Measurements from ENCODE around the gene TAOK3. TPM values are rescaled to one million over a fixed set of nuclear protein-coding genes. Genes with fewer than 3 reads are reported as not detected.

Gene TAOK3
- polyA plus RNA-seq, 1 experiment, result 56.4 TPM

GRCh38 chr12:118346895-118347294, 25.8 kb downstream of the TAOK3 start:
- POLR2A ChIA-PET, result interaction anchor here (0.8 kb wide), 1 partner anchor 105 kb away, joined by 3 read pairs; no protein-coding TSS in a partner anchor
- no peaks in the 10 kb centered on the region; the same call in 1 of the 2 replicates for H3K9me3 ChIP-seq (ENCODE audit: control insufficient read depth, insufficient read depth, low read length)
- no peak for DNase-seq (ENCODE audit: low read depth, low spot score)
- CTCF ChIA-PET, result interaction anchor here (0.9 to 1.2 kb wide), 3 partner anchors 11 to 31 kb away, joined by 3 to 9 read pairs (median 3); partner anchors contain the start of gene SUDS3
- no peaks in the 10 kb centered on the region for H3K27me3 ChIP-seq (ENCODE audit: control insufficient read depth, insufficient read depth, low read length)
- no peak overlapping the region for H3K4me3 ChIP-seq (ENCODE audit: low read depth, low read length)
- no peak for TF ChIP-seq CTCF (IDR thresholded peaks at IDR 0.05; ENCODE audit: low read depth, low read length)
- no peak overlapping the region for H3K27ac ChIP-seq (ENCODE audit: low read depth, low read length)

- POLR2A ChIA-PET, result no interaction called here
- Histone ChIP-seq H3K9me3 (ENCODE audit: control insufficient read depth, insufficient read depth, low read length) (no peaks in the 10 kb centered on the region), H3K27ac (ENCODE audit: low read depth, low read length) (no peak overlapping the region), H3K27me3 (ENCODE audit: control insufficient read depth, insufficient read depth, low read length) (no peaks in the 10 kb centered on the region), H3K4me3 (ENCODE audit: low read depth, low read length) (no peak overlapping the region)
- no peak for DNase-seq (ENCODE audit: low read depth, low spot score)
- TF ChIP-seq CTCF (IDR thresholded peaks at IDR 0.05; ENCODE audit: low read depth, low read length), result no peak
- CTCF ChIA-PET, result interaction anchor here (0.6 to 1.0 kb wide), 3 partner anchors 30 to 160 kb away, joined by 3 read pairs; no protein-coding TSS in a partner anchor
Observed at GRCh38 chr12:118345355-118345754, 27.4 kb downstream of the TAOK3 start.

DNA sequence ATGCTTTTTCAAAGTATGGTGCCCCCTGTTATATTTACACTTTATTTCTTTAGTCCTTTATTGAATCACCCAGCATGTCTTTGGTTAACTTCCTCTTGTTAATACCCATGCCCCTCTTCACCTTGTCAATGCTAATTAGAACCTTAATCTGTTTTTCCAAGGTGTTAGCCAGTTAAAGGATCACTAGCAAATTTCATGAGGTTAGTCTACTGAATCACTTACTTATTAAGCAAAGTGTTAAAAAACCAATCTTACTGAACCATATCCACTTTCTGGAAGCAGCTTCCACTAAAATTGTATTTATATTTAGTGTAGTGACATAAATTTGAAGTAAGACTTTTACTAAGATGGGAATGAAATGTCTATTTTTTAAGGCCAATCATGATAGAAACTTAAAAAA, 27.9 kb downstream of the TAOK3 start:
- no peaks in the 10 kb centered on the region for H3K9me3 ChIP-seq (ENCODE audit: control insufficient read depth, insufficient read depth, low read length)
- ChIA-PET POLR2A (no interaction called here), CTCF (interaction anchor here (0.6 to 1.0 kb wide), 3 partner anchors 31 to 160 kb away, joined by 3 read pairs; no protein-coding TSS in a partner anchor)
- H3K27me3 ChIP-seq (ENCODE audit: control insufficient read depth, insufficient read depth, low read length), result no peaks in the 10 kb centered on the region
- no peak for DNase-seq (ENCODE audit: low read depth, low spot score)
- no peak for TF ChIP-seq CTCF (IDR thresholded peaks at IDR 0.05; ENCODE audit: low read depth, low read length)
- no peak overlapping the region for H3K4me3 ChIP-seq (ENCODE audit: low read depth, low read length)
- H3K27ac ChIP-seq (ENCODE audit: low read depth, low read length), result no peak overlapping the region

DNA sequence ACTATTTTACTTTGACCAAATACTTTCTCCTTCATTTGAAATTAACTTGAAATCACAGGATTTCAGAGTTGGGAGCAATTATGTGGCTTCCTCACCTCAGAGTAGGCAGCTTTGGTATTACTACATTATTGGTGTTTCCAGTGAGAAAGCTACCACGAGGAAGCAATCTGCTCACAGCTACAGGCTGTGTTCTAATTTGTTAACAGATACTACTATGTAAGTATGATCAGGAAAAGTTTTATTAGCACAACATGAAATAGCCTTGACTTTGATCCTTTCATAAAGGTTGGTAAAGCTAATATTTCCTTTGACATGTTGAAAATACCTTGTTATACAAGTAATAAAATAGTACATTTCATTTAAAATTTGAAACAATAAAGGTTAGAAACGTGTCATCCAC, 30.6 kb downstream of the TAOK3 start:
- no peak for DNase-seq (ENCODE audit: low read depth, low spot score)
- H3K4me3 ChIP-seq (ENCODE audit: low read depth, low read length), result no peak overlapping the region
- TF ChIP-seq CTCF (IDR thresholded peaks at IDR 0.05; ENCODE audit: low read depth, low read length), result no peak
- no peak overlapping the region for H3K27ac ChIP-seq (ENCODE audit: low read depth, low read length)
- ChIA-PET POLR2A (no interaction called here), CTCF (interaction anchor here (1.0 kb wide), 2 partner anchors 33 to 35 kb away, joined by 4 read pairs; partner anchors contain the start of gene SUDS3)
- no peaks in the 10 kb centered on the region; the same call in 1 of the 2 replicates for H3K9me3 ChIP-seq (ENCODE audit: control insufficient read depth, insufficient read depth, low read length)
- no peaks in the 10 kb centered on the region for H3K27me3 ChIP-seq (ENCODE audit: control insufficient read depth, insufficient read depth, low read length)

GRCh38 chr12:118337194-118337838, 35.4 kb downstream of the TAOK3 start:
- H3K9me3 ChIP-seq (ENCODE audit: control insufficient read depth, insufficient read depth, low read length), result no peaks in the 10 kb centered on the region; the same call in 1 of the 2 replicates
- H3K27me3 ChIP-seq (ENCODE audit: control insufficient read depth, insufficient read depth, low read length), result no peaks in the 10 kb centered on the region
- ChIA-PET POLR2A (interaction anchor here (1.6 kb wide), 1 partner anchor 20 kb away, joined by 4 read pairs; no protein-coding TSS in a partner anchor), CTCF (interaction anchor here (1.9 kb wide), 1 partner anchor 39 kb away, joined by 7 read pairs; the partner anchor contains the start of gene SUDS3)
- TF ChIP-seq CTCF (IDR thresholded peaks at IDR 0.05; ENCODE audit: low read depth, low read length), result no peak
- no peak overlapping the region for H3K4me3 ChIP-seq (ENCODE audit: low read depth, low read length)
- H3K27ac ChIP-seq (ENCODE audit: low read depth, low read length), result peak overlapping the region; percentile 13
- DNase-seq (ENCODE audit: low read depth, low spot score), result peak; percentile 49
